ENCODE results near the gene RPRD2.
A peak's percentile ranks its signal among the peaks of the same experiment; 100 is the strongest.

Gene RPRD2

DNA sequence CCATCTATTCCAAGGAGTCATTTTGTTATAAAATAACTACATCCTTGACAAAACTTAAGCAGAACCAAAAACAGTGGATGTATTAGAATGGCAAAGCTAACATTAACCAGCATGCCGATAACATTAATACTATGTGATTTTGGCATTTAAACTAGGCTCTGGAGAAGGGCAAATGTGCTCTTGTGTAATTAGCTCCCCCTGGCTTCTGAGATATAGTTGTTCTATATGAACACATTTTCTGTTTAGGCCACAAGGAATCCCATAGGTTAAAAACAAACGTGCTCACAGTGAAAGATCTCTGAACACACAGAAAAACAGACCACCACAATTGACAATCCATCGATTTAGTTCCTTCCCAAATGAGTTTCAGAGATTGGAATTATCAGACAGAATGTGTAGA is 65.9 kb downstream of the RPRD2 start:
- TF ChIP-seq SPI1 (IDR thresholded peaks at IDR 0.05; ENCODE audit: borderline replicate concordance, low read depth): no peak
- peak in 1 of 2 experiments; percentile 23 for DNase-seq (ENCODE audit: low read depth in 1 of 2, low spot score in 1 of 2)
- Histone ChIP-seq H3K27me3 (ENCODE audit: insufficient read depth, poor library complexity, severe bottlenecking) (no peaks in the 10 kb centered on the region), H3K27ac (replicated peaks) (no peak overlapping the region), H3K4me3 (replicated peaks; ENCODE audit: insufficient read depth, low read length) (no peak overlapping the region)

GRCh38 chr1:150441121-150441520 is 77.2 kb downstream of the RPRD2 start:
- Histone ChIP-seq H3K4me3 (replicated peaks; ENCODE audit: insufficient read depth, low read length) (no peak overlapping the region), H3K27me3 (ENCODE audit: insufficient read depth, poor library complexity, severe bottlenecking) (no peaks in the 10 kb centered on the region), H3K27ac (replicated peaks) (no peak overlapping the region)
- DNase-seq (ENCODE audit: low read depth in 1 of 2, low spot score in 1 of 2): no peak
- no peak for TF ChIP-seq SPI1 (IDR thresholded peaks at IDR 0.05; ENCODE audit: borderline replicate concordance, low read depth)
- TF ChIP-seq GABPA (IDR thresholded peaks at IDR 0.05; ENCODE audit: low read depth): no peak
- TF ChIP-seq CTCF (IDR thresholded peaks at IDR 0.05; ENCODE audit: insufficient read depth, low read length): no peak
- TF ChIP-seq, protein P1, sequence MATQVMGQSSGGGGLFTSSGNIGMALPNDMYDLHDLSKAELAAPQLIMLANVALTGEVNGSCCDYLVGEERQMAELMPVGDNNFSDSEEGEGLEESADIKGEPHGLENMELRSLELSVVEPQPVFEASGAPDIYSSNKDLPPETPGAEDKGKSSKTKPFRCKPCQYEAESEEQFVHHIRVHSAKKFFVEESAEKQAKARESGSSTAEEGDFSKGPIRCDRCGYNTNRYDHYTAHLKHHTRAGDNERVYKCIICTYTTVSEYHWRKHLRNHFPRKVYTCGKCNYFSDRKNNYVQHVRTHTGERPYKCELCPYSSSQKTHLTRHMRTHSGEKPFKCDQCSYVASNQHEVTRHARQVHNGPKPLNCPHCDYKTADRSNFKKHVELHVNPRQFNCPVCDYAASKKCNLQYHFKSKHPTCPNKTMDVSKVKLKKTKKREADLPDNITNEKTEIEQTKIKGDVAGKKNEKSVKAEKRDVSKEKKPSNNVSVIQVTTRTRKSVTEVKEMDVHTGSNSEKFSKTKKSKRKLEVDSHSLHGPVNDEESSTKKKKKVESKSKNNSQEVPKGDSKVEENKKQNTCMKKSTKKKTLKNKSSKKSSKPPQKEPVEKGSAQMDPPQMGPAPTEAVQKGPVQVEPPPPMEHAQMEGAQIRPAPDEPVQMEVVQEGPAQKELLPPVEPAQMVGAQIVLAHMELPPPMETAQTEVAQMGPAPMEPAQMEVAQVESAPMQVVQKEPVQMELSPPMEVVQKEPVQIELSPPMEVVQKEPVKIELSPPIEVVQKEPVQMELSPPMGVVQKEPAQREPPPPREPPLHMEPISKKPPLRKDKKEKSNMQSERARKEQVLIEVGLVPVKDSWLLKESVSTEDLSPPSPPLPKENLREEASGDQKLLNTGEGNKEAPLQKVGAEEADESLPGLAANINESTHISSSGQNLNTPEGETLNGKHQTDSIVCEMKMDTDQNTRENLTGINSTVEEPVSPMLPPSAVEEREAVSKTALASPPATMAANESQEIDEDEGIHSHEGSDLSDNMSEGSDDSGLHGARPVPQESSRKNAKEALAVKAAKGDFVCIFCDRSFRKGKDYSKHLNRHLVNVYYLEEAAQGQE (IDR thresholded peaks at IDR 0.05; ENCODE audit: insufficient replicate concordance, low read depth): no peak
- no peak for TF ChIP-seq POLR2AphosphoS5 (IDR thresholded peaks at IDR 0.05; ENCODE audit: low read depth)

DNA sequence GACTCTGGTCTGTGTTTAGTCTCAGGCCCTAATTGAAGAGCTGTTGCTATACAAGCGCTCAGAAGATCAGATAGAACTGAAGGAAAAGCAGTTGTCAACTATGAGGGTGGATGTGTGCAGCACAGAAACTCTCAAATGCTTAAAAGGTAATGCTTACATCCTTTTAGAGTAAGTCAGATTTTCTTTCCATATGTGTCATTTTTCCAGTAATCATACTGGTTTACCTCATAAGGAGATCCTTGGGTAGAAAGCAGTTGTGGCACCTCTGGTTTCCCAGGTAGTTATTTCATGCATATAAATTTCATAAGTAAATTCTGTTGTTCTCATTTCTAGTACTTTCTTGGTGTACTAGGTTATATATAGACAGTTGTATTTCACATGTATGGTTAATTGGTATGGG is 80.3 kb downstream of the RPRD2 start:
- H3K4me3 ChIP-seq (replicated peaks; ENCODE audit: insufficient read depth, low read length): no peak overlapping the region
- TF ChIP-seq POLR2AphosphoS5 (IDR thresholded peaks at IDR 0.05; ENCODE audit: low read depth) (no peak), CTCF (IDR thresholded peaks at IDR 0.05; ENCODE audit: insufficient read depth, low read length) (no peak), GABPA (IDR thresholded peaks at IDR 0.05; ENCODE audit: low read depth) (no peak), SPI1 (IDR thresholded peaks at IDR 0.05; ENCODE audit: borderline replicate concordance, low read depth) (no peak)
- TF ChIP-seq, protein P1 (IDR thresholded peaks at IDR 0.05; ENCODE audit: insufficient replicate concordance, low read depth): no peak
- H3K27me3 ChIP-seq (ENCODE audit: insufficient read depth, poor library complexity, severe bottlenecking): no peaks in the 10 kb centered on the region
- DNase-seq (ENCODE audit: low read depth in 1 of 2, low spot score in 1 of 2): no peak
- H3K27ac ChIP-seq (replicated peaks): no peak overlapping the region

DNA sequence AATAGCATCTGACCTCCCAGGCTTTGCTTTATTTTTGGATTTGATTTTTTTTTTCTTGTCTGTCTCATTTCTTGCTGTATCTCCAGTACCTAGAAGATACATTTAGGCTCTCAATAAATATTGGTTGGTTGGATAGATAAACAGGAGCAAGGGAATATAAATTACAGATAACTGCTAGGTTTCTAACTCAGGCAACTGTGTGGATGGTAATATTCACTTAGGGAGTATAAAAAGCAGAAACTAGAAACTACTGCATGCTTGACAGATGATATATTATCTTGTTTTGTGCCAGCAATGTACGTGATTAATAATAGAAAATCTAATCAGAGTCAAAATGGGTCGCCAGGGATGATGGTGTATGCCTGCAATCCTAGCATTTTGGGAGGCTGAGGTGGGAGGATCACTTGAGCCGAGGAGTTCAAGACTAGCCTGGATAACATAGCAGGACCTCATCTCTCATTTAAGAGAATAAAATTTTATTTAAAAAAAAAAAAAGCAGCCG is 92.2 kb downstream of the RPRD2 start:
- Histone ChIP-seq H3K27ac (replicated peaks) (no peak overlapping the region), H3K4me3 (replicated peaks; ENCODE audit: insufficient read depth, low read length) (no peak overlapping the region), H3K27me3 (ENCODE audit: insufficient read depth, poor library complexity, severe bottlenecking) (no peaks in the 10 kb centered on the region)
- TF ChIP-seq CTCF (IDR thresholded peaks at IDR 0.05; ENCODE audit: insufficient read depth, low read length): no peak
- DNase-seq (ENCODE audit: low read depth in 1 of 2, low spot score in 1 of 2): no peak
